A549 (cell line): Measurements from ENCODE around the gene MTOR. TPM values are rescaled to one million over a fixed set of nuclear protein-coding genes. Genes with fewer than 3 reads are reported as not detected.
"Not testable (repeated sequence)": the region's sequence is repeated elsewhere in the genome, so short reads cannot be mapped to it uniquely, and the experiment has no call there.

Experiments used
- ATAC-seq, 2 experiments: fragments of 200-7000 bp in 1 of 2; fragments of >200 bp in 1 of 2; cut with Nextera tagmentation in 1 of 2; cut with Tn5 transposase in 1 of 2; 3 replicates each; pipeline versions ENCODE4 v1.8.0 to v1.9.1; 2018 to 2020; ENCODE audit warnings: mild to moderate bottlenecking in 1 of 2, moderate library complexity in 1 of 2
- CTCF ChIA-PET: fragments of 300-600 bp; sonication (Branson Sonifier 250); formaldehyde crosslinking; extraction: SDS; loops from one replicate; lab custom pipeline; 2021; ENCODE audit warnings: antibody characterized with exemption, inconsistent platforms; lab: Yijun Ruan, JAX
- POLR2A ChIA-PET: fragments of 350-600 bp; formaldehyde crosslinking; extraction: SDS; loops from one replicate; lab custom pipeline; 2021; ENCODE audit warnings: antibody characterized with exemption, inconsistent platforms; lab: Yijun Ruan, JAX
- DNase-seq, 2 experiments: peaks; one replicate each; pipeline versions ENCODE4 v3.0.0 to v3.0.0-alpha.2; 2011 to 2016; ENCODE audit warnings: low read depth in 1 of 2, low spot score in 1 of 2
- FAIRE-seq: peaks from 2 replicates; lab custom pipeline; 2011; peaks lifted over from hg19 to GRCh38; lab: Jason Lieb, UNC
- H3K27ac ChIP-seq, 2 experiments: fragments of >200 bp; sonication (Bioruptor Twin); formaldehyde crosslinking; 3 replicates each; pipeline ENCODE4 v1.5.1; 2016 to 2017
- H3K4me1 ChIP-seq: fragments of >200 bp; sonication (Bioruptor Twin); formaldehyde crosslinking; 3 replicates; pipeline ENCODE4 v1.6.1; 2016
- H3K4me2 ChIP-seq: fragments of >200 bp; sonication (Bioruptor Twin); formaldehyde crosslinking; 3 replicates; pipeline ENCODE4 v1.6.1; 2016
- H3K4me3 ChIP-seq: fragments of >200 bp; sonication (Bioruptor Twin); formaldehyde crosslinking; 3 replicates; pipeline ENCODE4 v1.5.1; 2016
- H3K9me3 ChIP-seq: fragments of >200 bp; sonication (Bioruptor Twin); formaldehyde crosslinking; 3 replicates; pipeline ENCODE4 v1.6.1; 2016
- CBX2 ChIP-seq: fragments of 200-600 bp; sonication (generic); IDR thresholded peaks from 2 replicates; pipeline ENCODE4 v1.6.1; 2016; ENCODE audit warnings: low read depth, mild to moderate bottlenecking, borderline replicate concordance
- CEBPB ChIP-seq, 2 experiments: fragments of >200 bp in 1 of 2; sonication (Bioruptor Twin) in 1 of 2; formaldehyde crosslinking in 1 of 2; IDR thresholded peaks; 2 replicates each; pipeline ENCODE4 v1.6.1; 2012 to 2016
- CHD2 ChIP-seq: fragments of 150-350 bp; IDR thresholded peaks from 2 replicates; pipeline ENCODE4 v1.6.1; 2014; ENCODE audit warnings: low read length; ENCODE audit not compliant: partially characterized antibody
- CHD4 ChIP-seq: fragments of 200-600 bp; sonication (generic); IDR thresholded peaks from 2 replicates; pipeline ENCODE4 v1.6.1; 2016; ENCODE audit warnings: antibody characterized with exemption, mild to moderate bottlenecking, borderline replicate concordance
- ESRRA ChIP-seq: fragments of 150-350 bp; IDR thresholded peaks from 2 replicates; pipeline ENCODE4 v1.6.1; 2014; ENCODE audit warnings: mild to moderate bottlenecking, low read length, borderline replicate concordance
- FOSB ChIP-seq: fragments of 250-450 bp; sonication (Bioruptor Pico); IDR thresholded peaks from 2 replicates; pipeline ENCODE4 v1.5.0; 2020; ENCODE audit warnings: mild to moderate bottlenecking, moderate library complexity
- GATA3 ChIP-seq: IDR thresholded peaks from 2 replicates; pipeline ENCODE4 v1.6.1; 2012; ENCODE audit warnings: borderline replicate concordance
- HOXB13 ChIP-seq: fragments of 250-450 bp; sonication (Bioruptor Pico); IDR thresholded peaks from 2 replicates; pipeline ENCODE4 v1.5.0; 2020; ENCODE audit warnings: low read depth, mild to moderate bottlenecking, moderate library complexity
- HOXB5 ChIP-seq: fragments of 250-450 bp; sonication (Bioruptor Pico); IDR thresholded peaks from 2 replicates; pipeline ENCODE4 v1.5.0; 2020; ENCODE audit warnings: mild to moderate bottlenecking, moderate library complexity
- KDM1A ChIP-seq: fragments of 200-600 bp; sonication (generic); IDR thresholded peaks from 2 replicates; pipeline ENCODE4 v1.6.1; 2016; ENCODE audit warnings: low read depth, mild to moderate bottlenecking
- KDM5A ChIP-seq: fragments of 200-600 bp; sonication (generic); IDR thresholded peaks from 2 replicates; pipeline ENCODE4 v1.6.1; 2016; ENCODE audit warnings: antibody characterized with exemption, mild to moderate bottlenecking
- MAFK ChIP-seq: fragments of 450-650 bp; IDR thresholded peaks from 2 replicates; pipeline ENCODE4 v1.6.1; 2014; ENCODE audit not compliant: partially characterized antibody
- MYC ChIP-seq: IDR thresholded peaks from 2 replicates; pipeline ENCODE4 v1.6.1; 2012; ENCODE audit warnings: mild to moderate bottlenecking, inconsistent platforms, low read length, improper control_type of control experiment, borderline replicate concordance
- NR3C1 ChIP-seq: fragments of >200 bp; sonication (Bioruptor Twin); formaldehyde crosslinking; IDR thresholded peaks from 3 replicates; pipeline ENCODE4 v1.6.1; 2017
- POLR2A ChIP-seq: IDR thresholded peaks from 2 replicates; pipeline ENCODE4 v1.6.1; 2012; ENCODE audit warnings: mild to moderate bottlenecking, low read length
- POLR2AphosphoS2 ChIP-seq: conservative IDR thresholded peaks from 2 replicates; pipeline ENCODE4 v1.6.1; 2012; ENCODE audit warnings: low read length, improper control_type of control experiment, inconsistent platforms
- RCOR1 ChIP-seq: fragments of 150-350 bp; IDR thresholded peaks from 2 replicates; pipeline ENCODE4 v1.6.1; 2014; ENCODE audit warnings: antibody characterized with exemption, low read length, low read depth
- RFX5 ChIP-seq: fragments of 450-650 bp; IDR thresholded peaks from 2 replicates; pipeline ENCODE4 v1.7.1; 2014; ENCODE audit warnings: antibody characterized with exemption, mild to moderate bottlenecking, moderate library complexity
- RNF2 ChIP-seq: fragments of 200-600 bp; sonication (generic); IDR thresholded peaks from 2 replicates; pipeline ENCODE4 v1.6.1; 2016; ENCODE audit warnings: low read depth, mild to moderate bottlenecking, antibody characterized with exemption, moderate library complexity, borderline replicate concordance
- SMC3 ChIP-seq: fragments of >200 bp; sonication (Bioruptor Twin); formaldehyde crosslinking; IDR thresholded peaks from 3 replicates; pipeline ENCODE4 v1.6.1; 2018; ENCODE audit warnings: inconsistent platforms
- WGBS: methylation state at CpG from one replicate; pipeline ENCODE4 v1.1.6; 2017; ENCODE audit errors: missing lambda C conversion rate; 5-methylcytosine and 5-hydroxymethylcytosine counted together
- polyA plus RNA-seq, 4 experiments: library from polyadenylated mRNA; depleted of rRNA in 3 of 4; stranded (reverse); fragments of >200 nt; fragmentation: RNase III in 1 of 4; extraction: RNeasy Plus Mini Kit Qiagen cat#74134 plus additional on column Dnase treatment in 1 of 4; gene quantifications; 2 replicates in 3 of 4; 3 replicates in 1 of 4; pipeline ENCODE4 v1.2.3, GENCODE V29; 2011 to 2017
- TF ChIP-seq, protein P1 (sequence below): fragments of 250-450 bp; sonication (Bioruptor Pico); IDR thresholded peaks from 2 replicates; pipeline ENCODE4 v1.5.0; 2020; ENCODE audit warnings: low read depth, mild to moderate bottlenecking, moderate library complexity
- TF ChIP-seq, protein P2 (sequence below): IDR thresholded peaks from 2 replicates; pipeline ENCODE4 v1.6.1; 2012; ENCODE audit warnings: low read depth, borderline replicate concordance
- TF ChIP-seq, protein P3 (sequence below): fragments of 150-350 bp; IDR thresholded peaks from 2 replicates; pipeline ENCODE4 v1.6.1; 2014; ENCODE audit warnings: low read depth, mild to moderate bottlenecking, low read length

Gene MTOR
- polyA plus RNA-seq, 2 of the 4 experiments (the other 2 are of a cell fraction) = 15.7 to 28.5 TPM

DNA sequence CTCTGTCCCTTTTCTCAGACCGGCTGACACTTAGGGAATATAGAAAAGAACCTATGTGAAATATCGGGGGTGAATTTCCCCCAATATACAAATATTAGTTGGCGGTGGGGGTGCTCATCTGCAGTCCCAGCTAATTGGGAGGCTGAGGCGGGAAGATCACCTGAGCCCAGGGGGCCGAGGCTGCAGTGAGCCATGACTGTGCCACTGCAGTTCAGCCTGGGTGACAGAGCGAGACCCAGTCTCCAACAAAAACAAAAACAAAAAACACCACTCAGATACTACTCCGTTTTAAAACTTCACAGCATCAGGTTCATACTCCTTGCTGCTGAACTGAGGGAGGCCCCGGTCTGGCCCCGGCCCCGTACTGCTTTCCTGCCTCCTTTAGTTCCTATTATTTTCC, 156.8 kb downstream of the MTOR start:
- ChIA-PET POLR2A (no interaction called here), CTCF (no interaction called here)
- no peak for FAIRE-seq
- Histone ChIP-seq H3K27ac (no peak overlapping the region), H3K4me2 (no peak overlapping the region), H3K4me1 (no peaks in the 10 kb centered on the region), H3K4me3 (no peak overlapping the region), H3K9me3 (no peaks in the 10 kb centered on the region)
- no peak for TF ChIP-seq SMC3
- TF ChIP-seq CHD2 = no peak
- no peak for TF ChIP-seq NR3C1
- TF ChIP-seq, protein P1, sequence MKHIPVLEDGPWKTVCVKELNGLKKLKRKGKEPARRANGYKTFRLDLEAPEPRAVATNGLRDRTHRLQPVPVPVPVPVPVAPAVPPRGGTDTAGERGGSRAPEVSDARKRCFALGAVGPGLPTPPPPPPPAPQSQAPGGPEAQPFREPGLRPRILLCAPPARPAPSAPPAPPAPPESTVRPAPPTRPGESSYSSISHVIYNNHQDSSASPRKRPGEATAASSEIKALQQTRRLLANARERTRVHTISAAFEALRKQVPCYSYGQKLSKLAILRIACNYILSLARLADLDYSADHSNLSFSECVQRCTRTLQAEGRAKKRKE (CRISPR knock-in tag) = no peak
- TF ChIP-seq, protein P2, sequence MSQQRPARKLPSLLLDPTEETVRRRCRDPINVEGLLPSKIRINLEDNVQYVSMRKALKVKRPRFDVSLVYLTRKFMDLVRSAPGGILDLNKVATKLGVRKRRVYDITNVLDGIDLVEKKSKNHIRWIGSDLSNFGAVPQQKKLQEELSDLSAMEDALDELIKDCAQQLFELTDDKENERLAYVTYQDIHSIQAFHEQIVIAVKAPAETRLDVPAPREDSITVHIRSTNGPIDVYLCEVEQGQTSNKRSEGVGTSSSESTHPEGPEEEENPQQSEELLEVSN = no peak
- TF ChIP-seq POLR2A = no peak
- TF ChIP-seq CEBPB (IDR thresholded peaks at IDR 0.05) = no peak
- TF ChIP-seq HOXB13 (CRISPR knock-in tag) = no peak
- ATAC-seq = no peak
- 91% methylated on average over 10 of the region's 10 CpGs for WGBS
- DNase-seq = no peak

DNA sequence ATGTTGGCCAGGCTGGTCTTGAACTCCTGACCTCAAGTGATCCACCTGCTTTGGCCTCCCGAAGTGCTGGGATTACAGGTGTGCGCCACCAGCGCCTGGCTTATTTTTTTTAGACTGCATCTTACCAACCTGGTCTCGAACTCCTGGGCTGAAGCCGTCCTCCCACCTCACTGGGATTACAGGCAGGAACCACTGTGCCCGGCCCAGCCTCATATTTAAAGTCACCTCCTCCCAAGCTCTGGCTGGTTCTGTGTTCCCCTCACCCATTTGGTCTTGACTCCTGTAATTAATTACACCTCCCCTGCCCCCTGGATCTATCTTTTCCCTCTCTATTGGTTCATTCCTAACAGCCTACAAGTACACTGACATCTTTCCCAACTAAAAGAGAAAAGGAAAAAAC, 161.0 kb downstream of the MTOR start:
- Histone ChIP-seq H3K4me1 (peaks cover 8% of the 10 kb centered on the region; the same call in 2 of the 3 replicates), H3K9me3 (no peaks in the 10 kb centered on the region), H3K4me3 (no peak overlapping the region), H3K27ac (no peak overlapping the region), H3K4me2 (no peak overlapping the region)
- DNase-seq (no peak), FAIRE-seq (no peak), ATAC-seq (no peak)
- TF ChIP-seq POLR2AphosphoS2 (no peak), HOXB5 (CRISPR knock-in tag) (no peak), RCOR1 (no peak), FOSB (CRISPR knock-in tag) (no peak), MAFK (no peak), GATA3 (no peak), KDM1A (no peak), RFX5 (no peak), RNF2 (no peak), CBX2 (no peak), ESRRA (no peak), CHD4 (no peak), KDM5A (no peak), SMC3 (no peak), MYC (no peak)
- TF ChIP-seq, protein P3, sequence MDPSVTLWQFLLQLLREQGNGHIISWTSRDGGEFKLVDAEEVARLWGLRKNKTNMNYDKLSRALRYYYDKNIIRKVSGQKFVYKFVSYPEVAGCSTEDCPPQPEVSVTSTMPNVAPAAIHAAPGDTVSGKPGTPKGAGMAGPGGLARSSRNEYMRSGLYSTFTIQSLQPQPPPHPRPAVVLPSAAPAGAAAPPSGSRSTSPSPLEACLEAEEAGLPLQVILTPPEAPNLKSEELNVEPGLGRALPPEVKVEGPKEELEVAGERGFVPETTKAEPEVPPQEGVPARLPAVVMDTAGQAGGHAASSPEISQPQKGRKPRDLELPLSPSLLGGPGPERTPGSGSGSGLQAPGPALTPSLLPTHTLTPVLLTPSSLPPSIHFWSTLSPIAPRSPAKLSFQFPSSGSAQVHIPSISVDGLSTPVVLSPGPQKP = no peak
- POLR2A ChIA-PET = no interaction called here
- CTCF ChIA-PET = interaction anchor here (1.0 kb wide), 1 partner anchor 9 kb away, joined by 3 read pairs; no protein-coding TSS in a partner anchor
- WGBS = 95% methylated on average over 6 of the region's 6 CpGs

DNA sequence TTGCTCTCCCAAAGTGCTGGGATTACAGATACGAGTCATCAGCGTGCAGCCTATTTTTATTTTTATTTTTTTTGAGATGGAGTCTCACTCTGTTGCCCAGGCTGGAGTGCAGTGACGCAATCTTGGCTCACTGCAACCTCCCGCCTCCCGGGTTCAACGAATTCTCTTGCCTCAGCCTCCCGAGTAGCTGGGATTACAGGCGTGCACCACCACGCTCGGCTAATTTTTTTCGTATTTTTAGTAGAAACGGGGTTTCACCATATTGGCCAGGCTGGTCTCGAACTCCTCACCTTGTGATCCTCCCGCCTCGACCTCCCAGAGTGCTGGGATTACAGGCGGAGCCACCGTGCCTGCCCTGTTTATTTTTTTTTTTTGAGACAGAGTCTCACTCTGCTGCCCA, 161.5 kb downstream of the MTOR start:
- WGBS = 93% methylated on average over 17 of the region's 17 CpGs
- H3K4me3 ChIP-seq, FAIRE-seq, H3K27ac ChIP-seq, H3K4me1 ChIP-seq, CTCF ChIA-PET, ATAC-seq, H3K9me3 ChIP-seq, POLR2A ChIA-PET, H3K4me2 ChIP-seq, DNase-seq: not testable (repeated sequence)
